Measurements from ENCODE around the gene MCM3AP. TPM values are rescaled to one million over a fixed set of nuclear protein-coding genes. Genes with fewer than 3 reads are reported as not detected.

MCM3AP gene
- total RNA-seq, 1 experiment from 2014 or later: 76.2 TPM

- no peak for DNase-seq (ENCODE audit: low read depth)
- in situ Hi-C loops (cut with HindIII; ENCODE audit: low pct_unique_long_range_greater_than_20kb, low sequenced_read_pairs): no loop called here
These were observed 1.2 kb upstream of the MCM3AP start for GRCh38 chr21:46286648-46287002.

GRCh38 chr21:46285761-46286647 is 593 bp upstream of the MCM3AP start, which contains the start of gene YBEY:
YBEY (plus strand) TSS chr21:46286342; CDS start chr21:46286914, 572 bp downstream.
- peak; percentile 85 for DNase-seq (ENCODE audit: low read depth)
- in situ Hi-C loops (cut with HindIII; ENCODE audit: low pct_unique_long_range_greater_than_20kb, low sequenced_read_pairs): no loop called here

GRCh38 chr21:46284733-46285132 is 678 bp downstream of the MCM3AP start:
- DNase-seq (ENCODE audit: low read depth): no peak
- in situ Hi-C loops (cut with HindIII; ENCODE audit: low pct_unique_long_range_greater_than_20kb, low sequenced_read_pairs): no loop called here

GRCh38 chr21:46284077-46284644 is 1.2 kb downstream of the MCM3AP start:
- in situ Hi-C loops (cut with HindIII; ENCODE audit: low pct_unique_long_range_greater_than_20kb, low sequenced_read_pairs): no loop called here
- no peak for DNase-seq (ENCODE audit: low read depth)

- in situ Hi-C loops (cut with HindIII; ENCODE audit: low pct_unique_long_range_greater_than_20kb, low sequenced_read_pairs): no loop called here
- no peak for DNase-seq (ENCODE audit: low read depth)
These were observed 10.5 kb downstream of the MCM3AP start for GRCh38 chr21:46274797-46275390.

GRCh38 chr21:46273341-46273740 is 12.1 kb downstream of the MCM3AP start:
- in situ Hi-C loops (cut with HindIII; ENCODE audit: low pct_unique_long_range_greater_than_20kb, low sequenced_read_pairs): no loop called here
- no peak for DNase-seq (ENCODE audit: low read depth)

- in situ Hi-C loops (cut with HindIII; ENCODE audit: low pct_unique_long_range_greater_than_20kb, low sequenced_read_pairs): no loop called here
- peak; percentile 93 for DNase-seq (ENCODE audit: low read depth)
These were observed 15.9 kb downstream of the MCM3AP start for GRCh38 chr21:46269466-46269865.

GRCh38 chr21:46268371-46268770 is 17.0 kb downstream of the MCM3AP start:
- in situ Hi-C loops (cut with HindIII; ENCODE audit: low pct_unique_long_range_greater_than_20kb, low sequenced_read_pairs): no loop called here
- no peak for DNase-seq (ENCODE audit: low read depth)

- no peak for DNase-seq (ENCODE audit: low read depth)
- in situ Hi-C loops (cut with HindIII; ENCODE audit: low pct_unique_long_range_greater_than_20kb, low sequenced_read_pairs): no loop called here
These were observed 18.5 kb downstream of the MCM3AP start for GRCh38 chr21:46266946-46267345.

- DNase-seq (ENCODE audit: low read depth): no peak
- in situ Hi-C loops (cut with HindIII; ENCODE audit: low pct_unique_long_range_greater_than_20kb, low sequenced_read_pairs): no loop called here
These were observed 19.5 kb downstream of the MCM3AP start for GRCh38 chr21:46265736-46266525.

GRCh38 chr21:46264690-46265144 is 20.7 kb downstream of the MCM3AP start:
- in situ Hi-C loops (cut with HindIII; ENCODE audit: low pct_unique_long_range_greater_than_20kb, low sequenced_read_pairs): no loop called here
- DNase-seq (ENCODE audit: low read depth): no peak

- in situ Hi-C loops (cut with HindIII; ENCODE audit: low pct_unique_long_range_greater_than_20kb, low sequenced_read_pairs): no loop called here
- DNase-seq (ENCODE audit: low read depth): no peak
These were observed 21.2 kb downstream of the MCM3AP start for GRCh38 chr21:46264046-46264689.

GRCh38 chr21:46256501-46256994 is 28.9 kb downstream of the MCM3AP start:
- DNase-seq (ENCODE audit: low read depth): no peak
- in situ Hi-C loops (cut with HindIII; ENCODE audit: low pct_unique_long_range_greater_than_20kb, low sequenced_read_pairs): no loop called here

GRCh38 chr21:46255758-46256337 is 29.6 kb downstream of the MCM3AP start:
- no peak for DNase-seq (ENCODE audit: low read depth)
- in situ Hi-C loops (cut with HindIII; ENCODE audit: low pct_unique_long_range_greater_than_20kb, low sequenced_read_pairs): no loop called here

- in situ Hi-C loops (cut with HindIII; ENCODE audit: low pct_unique_long_range_greater_than_20kb, low sequenced_read_pairs): no loop called here
- DNase-seq (ENCODE audit: low read depth): no peak
These were observed 30.2 kb downstream of the MCM3AP start for GRCh38 chr21:46255166-46255565.

GRCh38 chr21:46254208-46254975 is 31.0 kb downstream of the MCM3AP start:
- DNase-seq (ENCODE audit: low read depth): no peak
- in situ Hi-C loops (cut with HindIII; ENCODE audit: low pct_unique_long_range_greater_than_20kb, low sequenced_read_pairs): no loop called here

GRCh38 chr21:46253610-46254124 is 31.7 kb downstream of the MCM3AP start:
- DNase-seq (ENCODE audit: low read depth): no peak
- in situ Hi-C loops (cut with HindIII; ENCODE audit: low pct_unique_long_range_greater_than_20kb, low sequenced_read_pairs): no loop called here
